ENCODE measurements around the gene ENDOV.

The ENDOV gene

GRCh38 chr17:80380068-80380467 lies 34.9 kb upstream of the ENDOV start:
- peaks cover 100% of the 10 kb centered on the region for H3K36me3 ChIP-seq (ENCODE audit: control insufficient read depth, insufficient read depth, low read length, severe bottlenecking)

DNA sequence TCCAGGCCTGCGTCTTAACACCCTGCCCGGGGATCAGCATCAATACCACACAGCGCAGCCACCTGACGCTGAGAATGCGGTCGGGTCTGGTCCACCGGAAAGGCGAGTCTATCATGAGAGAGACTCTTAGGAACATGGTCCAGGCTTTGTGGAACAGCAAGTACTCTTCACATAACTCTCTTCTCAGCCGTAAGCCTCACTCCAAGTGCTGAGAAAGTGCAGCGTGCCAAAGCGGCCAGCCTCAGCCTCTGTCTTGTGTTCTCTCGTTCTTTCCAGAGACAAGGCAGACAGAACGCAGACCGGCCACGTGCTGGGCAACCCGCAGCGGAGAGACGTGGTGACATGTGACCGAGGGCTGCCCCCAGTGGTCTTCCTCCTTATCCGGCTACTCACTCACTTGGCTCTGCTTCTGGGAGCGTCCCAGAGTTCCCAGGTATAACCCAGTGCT lies 34.4 kb upstream of the ENDOV start:
- Histone ChIP-seq H3K36me3 (ENCODE audit: control insufficient read depth, insufficient read depth, low read length, severe bottlenecking) (peaks cover 100% of the 10 kb centered on the region), H3K9ac (ENCODE audit: low read length) (no peak overlapping the region), H3K4me1 (ENCODE audit: control insufficient read depth, insufficient read depth, low read length) (no peaks in the 10 kb centered on the region), H3K27me3 (replicated peaks; ENCODE audit: control insufficient read depth, insufficient read depth, low read length) (no peaks in the 10 kb centered on the region), H3K4me3 (ENCODE audit: low read length) (no peak overlapping the region), H3K9me3 (ENCODE audit: control insufficient read depth, low read length) (no peaks in the 10 kb centered on the region)
- DNase-seq (ENCODE audit: low read depth): no peak

More at GRCh38 chr17:80380068-80380467, 34.9 kb upstream of the ENDOV start:
- Histone ChIP-seq H3K4me1 (ENCODE audit: control insufficient read depth, insufficient read depth, low read length) (no peaks in the 10 kb centered on the region), H3K9ac (ENCODE audit: low read length) (no peak overlapping the region), H3K9me3 (ENCODE audit: control insufficient read depth, low read length) (no peaks in the 10 kb centered on the region), H3K4me3 (ENCODE audit: low read length) (no peak overlapping the region), H3K27me3 (replicated peaks; ENCODE audit: control insufficient read depth, insufficient read depth, low read length) (no peaks in the 10 kb centered on the region)
- no peak for DNase-seq (ENCODE audit: low read depth)

DNA sequence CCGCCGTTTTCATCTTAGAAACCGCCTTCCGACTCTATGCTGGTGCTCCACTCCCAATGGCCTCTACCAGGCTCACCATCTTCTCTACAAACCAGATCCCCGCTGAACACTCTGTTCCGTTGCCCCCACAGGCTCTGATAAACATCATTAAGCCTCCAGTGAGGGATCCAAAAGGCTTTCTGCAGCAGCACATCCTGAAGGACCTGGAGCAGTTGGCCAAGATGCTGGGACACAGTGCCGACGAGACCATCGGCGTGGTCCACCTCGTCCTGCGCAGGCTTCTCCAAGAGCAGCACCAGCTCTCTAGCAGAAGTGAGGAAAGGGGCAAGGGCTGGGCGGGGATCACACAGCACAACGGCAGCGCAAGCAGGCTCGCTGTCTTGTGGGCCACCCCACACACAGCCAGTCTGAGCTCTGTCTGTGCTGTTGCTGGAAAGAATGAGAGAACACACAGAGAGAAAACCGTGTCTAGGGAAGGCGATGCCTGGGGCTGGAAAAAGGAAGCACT lies 33.5 kb upstream of the ENDOV start:
- Histone ChIP-seq H3K36me3 (ENCODE audit: control insufficient read depth, insufficient read depth, low read length, severe bottlenecking) (peaks cover 99% of the 10 kb centered on the region), H3K27me3 (replicated peaks; ENCODE audit: control insufficient read depth, insufficient read depth, low read length) (no peaks in the 10 kb centered on the region), H3K9me3 (ENCODE audit: control insufficient read depth, low read length) (no peaks in the 10 kb centered on the region), H3K4me3 (ENCODE audit: low read length) (no peak overlapping the region), H3K9ac (ENCODE audit: low read length) (no peak overlapping the region), H3K4me1 (ENCODE audit: control insufficient read depth, insufficient read depth, low read length) (no peaks in the 10 kb centered on the region)
- no peak for DNase-seq (ENCODE audit: low read depth)

DNA sequence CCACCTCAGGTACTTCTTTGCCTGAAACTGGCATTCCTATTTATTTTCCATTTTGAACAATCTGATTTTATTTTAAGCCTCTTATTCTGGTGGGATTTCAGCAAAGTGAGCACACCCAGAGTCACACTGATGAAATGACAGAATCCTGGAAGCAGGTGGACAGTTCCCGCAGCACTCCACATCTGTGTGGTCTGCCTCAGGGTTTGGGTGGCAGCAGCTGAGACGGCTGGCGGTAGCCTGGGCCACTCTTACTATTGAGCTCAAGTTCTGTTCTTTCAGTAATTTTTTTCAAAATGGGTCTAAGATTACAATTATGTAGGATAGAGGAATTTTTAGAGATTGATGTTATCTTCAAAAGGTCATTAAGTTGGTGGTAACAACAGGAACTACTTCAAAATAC lies 32.5 kb upstream of the ENDOV start:
- Histone ChIP-seq H3K4me1 (ENCODE audit: control insufficient read depth, insufficient read depth, low read length) (no peaks in the 10 kb centered on the region), H3K4me3 (ENCODE audit: low read length) (no peak overlapping the region), H3K27me3 (replicated peaks; ENCODE audit: control insufficient read depth, insufficient read depth, low read length) (no peaks in the 10 kb centered on the region), H3K9ac (ENCODE audit: low read length) (no peak overlapping the region), H3K36me3 (ENCODE audit: control insufficient read depth, insufficient read depth, low read length, severe bottlenecking) (peaks cover 99% of the 10 kb centered on the region), H3K9me3 (ENCODE audit: control insufficient read depth, low read length) (no peaks in the 10 kb centered on the region)
- DNase-seq (ENCODE audit: low read depth): no peak

DNA sequence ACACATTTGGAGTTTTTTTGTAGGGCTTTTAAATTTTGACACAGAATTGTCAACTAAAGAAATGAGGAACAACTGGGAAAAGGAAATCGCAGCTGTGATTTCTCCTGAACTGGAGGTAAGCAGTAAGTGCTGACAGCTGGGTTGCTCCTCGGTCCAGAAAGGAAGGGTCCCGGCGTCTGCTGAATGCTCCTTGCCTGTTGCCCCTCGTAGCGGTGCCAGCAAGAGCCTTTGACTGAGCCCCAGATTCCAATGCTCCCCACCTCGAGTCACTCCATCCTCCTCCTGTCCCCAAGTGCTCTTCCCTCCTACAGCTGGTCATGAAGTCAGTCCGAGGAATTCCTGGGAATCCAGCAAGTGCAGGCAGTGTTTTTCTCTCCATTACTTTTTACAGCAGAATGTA lies 32.0 kb upstream of the ENDOV start:
- DNase-seq (ENCODE audit: low read depth): no peak
- Histone ChIP-seq H3K36me3 (ENCODE audit: control insufficient read depth, insufficient read depth, low read length, severe bottlenecking) (peaks cover 97% of the 10 kb centered on the region), H3K4me1 (ENCODE audit: control insufficient read depth, insufficient read depth, low read length) (no peaks in the 10 kb centered on the region), H3K27me3 (replicated peaks; ENCODE audit: control insufficient read depth, insufficient read depth, low read length) (no peaks in the 10 kb centered on the region), H3K4me3 (ENCODE audit: low read length) (no peak overlapping the region), H3K9ac (ENCODE audit: low read length) (no peak overlapping the region), H3K9me3 (ENCODE audit: control insufficient read depth, low read length) (no peaks in the 10 kb centered on the region)

DNA sequence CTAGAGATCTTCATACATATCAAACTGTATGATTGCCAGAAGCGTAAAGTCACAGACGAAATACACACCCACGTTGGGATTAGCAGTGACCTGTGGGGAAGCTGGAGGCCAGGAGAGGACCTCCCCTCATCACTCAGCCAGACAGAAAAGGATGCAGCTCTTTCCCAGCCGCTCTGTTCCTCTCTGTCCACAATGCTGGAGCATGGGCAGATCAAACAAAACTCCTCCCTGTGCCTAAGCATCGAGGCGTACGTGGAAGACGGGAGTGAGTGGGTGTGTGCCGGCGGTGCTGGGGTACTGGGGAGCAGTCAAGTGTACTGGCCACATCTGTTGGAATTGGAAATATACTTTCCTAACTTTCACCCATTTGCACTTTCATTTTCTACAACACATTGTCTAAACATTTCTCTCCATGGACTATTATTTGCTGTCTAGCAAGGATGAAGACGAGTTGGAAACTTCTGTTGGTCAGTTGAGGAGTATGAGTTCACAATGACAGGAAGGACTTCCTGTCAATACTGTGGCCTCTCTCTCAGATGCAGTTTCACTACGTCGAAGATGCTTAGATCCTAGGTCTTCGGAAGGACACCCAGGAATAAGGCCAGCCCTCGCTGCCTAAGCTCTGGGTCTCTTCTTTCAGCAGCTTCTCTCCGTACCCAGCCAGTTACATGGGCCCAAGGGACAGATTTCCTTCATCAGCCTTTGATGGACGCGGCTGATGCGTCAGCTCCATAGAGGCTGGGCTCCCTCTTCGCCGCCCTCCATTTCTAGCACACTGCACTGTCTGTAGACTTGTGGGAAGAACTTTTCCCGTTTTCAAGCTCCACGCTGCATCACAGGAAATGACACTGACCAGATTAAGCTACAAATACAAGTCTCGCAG lies 30.6 kb upstream of the ENDOV start:
- Histone ChIP-seq H3K9me3 (ENCODE audit: control insufficient read depth, low read length) (no peaks in the 10 kb centered on the region), H3K4me3 (ENCODE audit: low read length) (no peak overlapping the region), H3K36me3 (ENCODE audit: control insufficient read depth, insufficient read depth, low read length, severe bottlenecking) (peaks cover 97% of the 10 kb centered on the region), H3K4me1 (ENCODE audit: control insufficient read depth, insufficient read depth, low read length) (no peaks in the 10 kb centered on the region), H3K9ac (ENCODE audit: low read length) (no peak overlapping the region), H3K27me3 (replicated peaks; ENCODE audit: control insufficient read depth, insufficient read depth, low read length) (no peaks in the 10 kb centered on the region)
- DNase-seq (ENCODE audit: low read depth): no peak

DNA sequence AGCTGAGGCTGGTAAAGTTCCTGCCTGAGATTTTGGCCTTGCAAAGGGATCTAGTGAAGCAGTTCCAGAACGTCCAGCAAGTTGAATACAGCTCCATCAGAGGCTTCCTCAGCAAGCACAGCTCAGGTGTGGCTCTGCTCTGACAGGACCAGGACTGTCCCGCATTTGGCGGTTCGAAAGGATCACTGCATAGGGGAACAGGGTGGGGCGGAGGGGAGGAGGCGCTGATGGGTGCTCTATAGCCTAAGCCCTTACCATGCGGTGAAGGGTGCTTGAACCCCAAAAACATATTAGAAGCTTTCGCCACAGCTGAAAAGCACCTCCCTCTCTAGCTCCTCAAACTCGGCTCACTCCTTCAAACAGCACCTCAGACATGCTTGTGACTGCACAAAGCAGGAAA lies 29.9 kb upstream of the ENDOV start:
- H3K36me3 ChIP-seq (ENCODE audit: control insufficient read depth, insufficient read depth, low read length, severe bottlenecking): peaks cover 97% of the 10 kb centered on the region
- DNase-seq (ENCODE audit: low read depth): no peak
- no peaks in the 10 kb centered on the region for H3K9me3 ChIP-seq (ENCODE audit: control insufficient read depth, low read length)
- H3K9ac ChIP-seq (ENCODE audit: low read length): no peak overlapping the region
- H3K4me3 ChIP-seq (ENCODE audit: low read length): no peak overlapping the region
- no peaks in the 10 kb centered on the region for H3K4me1 ChIP-seq (ENCODE audit: control insufficient read depth, insufficient read depth, low read length)
- H3K27me3 ChIP-seq (replicated peaks; ENCODE audit: control insufficient read depth, insufficient read depth, low read length): no peaks in the 10 kb centered on the region

GRCh38 chr17:80386341-80386740 lies 28.6 kb upstream of the ENDOV start:
- Histone ChIP-seq H3K4me1 (ENCODE audit: control insufficient read depth, insufficient read depth, low read length) (no peaks in the 10 kb centered on the region), H3K9me3 (ENCODE audit: control insufficient read depth, low read length) (no peaks in the 10 kb centered on the region), H3K27me3 (replicated peaks; ENCODE audit: control insufficient read depth, insufficient read depth, low read length) (no peaks in the 10 kb centered on the region), H3K9ac (ENCODE audit: low read length) (no peak overlapping the region), H3K36me3 (ENCODE audit: control insufficient read depth, insufficient read depth, low read length, severe bottlenecking) (peaks cover 94% of the 10 kb centered on the region), H3K4me3 (ENCODE audit: low read length) (no peak overlapping the region)
- no peak for DNase-seq (ENCODE audit: low read depth)

DNA sequence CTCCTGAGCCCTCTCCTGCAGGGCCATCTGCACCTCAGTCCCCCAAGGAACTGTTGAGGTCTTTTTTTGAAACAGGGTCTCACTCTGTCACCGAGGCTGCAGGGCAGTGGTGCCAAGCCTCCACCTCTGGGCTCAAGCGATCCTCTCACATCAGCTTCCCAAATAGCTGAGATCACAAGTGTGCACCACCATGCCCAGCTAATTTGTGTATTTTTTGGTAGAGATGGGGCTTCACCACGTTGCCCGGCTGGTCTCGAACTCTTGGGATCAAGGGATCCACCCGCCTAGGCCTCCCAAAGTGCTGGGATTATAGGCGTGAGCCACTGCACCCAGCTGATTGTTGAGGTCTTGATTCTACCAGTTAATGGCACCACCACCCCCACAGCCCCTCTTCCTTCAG lies 27.9 kb upstream of the ENDOV start:
- Histone ChIP-seq H3K27me3 (replicated peaks; ENCODE audit: control insufficient read depth, insufficient read depth, low read length) (no peaks in the 10 kb centered on the region), H3K4me3 (ENCODE audit: low read length) (no peak overlapping the region), H3K36me3 (ENCODE audit: control insufficient read depth, insufficient read depth, low read length, severe bottlenecking) (peaks cover 90% of the 10 kb centered on the region), H3K9me3 (ENCODE audit: control insufficient read depth, low read length) (no peaks in the 10 kb centered on the region), H3K9ac (ENCODE audit: low read length) (no peak overlapping the region), H3K4me1 (ENCODE audit: control insufficient read depth, insufficient read depth, low read length) (no peaks in the 10 kb centered on the region)
- no peak for DNase-seq (ENCODE audit: low read depth)

DNA sequence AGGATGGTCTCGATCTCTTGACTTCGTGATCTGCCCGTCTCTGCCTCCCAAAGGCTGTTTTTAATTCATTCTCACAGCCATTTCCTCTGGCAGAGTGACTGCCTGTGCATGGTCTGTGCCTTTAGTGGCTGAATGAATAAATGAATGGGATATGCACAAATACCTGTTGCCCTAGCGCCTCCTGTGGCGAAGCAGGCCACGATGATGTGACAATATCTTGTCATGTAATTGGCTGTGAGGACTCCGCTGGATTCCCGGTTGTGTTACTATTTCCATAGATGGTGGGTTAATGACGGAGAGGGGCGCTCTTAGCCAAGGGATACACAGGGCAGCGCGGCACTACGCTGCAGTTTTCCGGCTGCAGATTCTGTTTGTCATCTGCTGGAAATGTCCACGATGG lies 26.8 kb upstream of the ENDOV start:
- no peak overlapping the region for H3K9ac ChIP-seq (ENCODE audit: low read length)
- no peaks in the 10 kb centered on the region for H3K4me1 ChIP-seq (ENCODE audit: control insufficient read depth, insufficient read depth, low read length)
- no peak for DNase-seq (ENCODE audit: low read depth)
- peaks cover 86% of the 10 kb centered on the region for H3K36me3 ChIP-seq (ENCODE audit: control insufficient read depth, insufficient read depth, low read length, severe bottlenecking)
- no peak overlapping the region for H3K4me3 ChIP-seq (ENCODE audit: low read length)
- no peaks in the 10 kb centered on the region for H3K27me3 ChIP-seq (replicated peaks; ENCODE audit: control insufficient read depth, insufficient read depth, low read length)
- H3K9me3 ChIP-seq (ENCODE audit: control insufficient read depth, low read length): no peaks in the 10 kb centered on the region

- Histone ChIP-seq H3K4me3 (ENCODE audit: low read length) (no peak overlapping the region), H3K36me3 (ENCODE audit: control insufficient read depth, insufficient read depth, low read length, severe bottlenecking) (peaks cover 86% of the 10 kb centered on the region)
Measured at GRCh38 chr17:80388601-80389000, 26.4 kb upstream of the ENDOV start.

More at GRCh38 chr17:80388601-80389000, 26.4 kb upstream of the ENDOV start:
- Histone ChIP-seq H3K4me1 (ENCODE audit: control insufficient read depth, insufficient read depth, low read length) (peaks cover 3% of the 10 kb centered on the region), H3K9ac (ENCODE audit: low read length) (no peak overlapping the region), H3K9me3 (ENCODE audit: control insufficient read depth, low read length) (no peaks in the 10 kb centered on the region), H3K27me3 (replicated peaks; ENCODE audit: control insufficient read depth, insufficient read depth, low read length) (no peaks in the 10 kb centered on the region)
- no peak for DNase-seq (ENCODE audit: low read depth)
